Psoas muscle (tissue), 8 donors: ENCODE measurements around the gene RNF157. TPM values are rescaled to one million over a fixed set of nuclear protein-coding genes. Genes with fewer than 3 reads are reported as not detected.
"Not testable (repeated sequence)": the region's sequence is repeated elsewhere in the genome, so short reads cannot be mapped to it uniquely, and the experiment has no call there.

Source experiments
- ATAC-seq, 4 donors: fragments of 200-7000 bp; cut with Tn5 transposase; one replicate each; pipeline ENCODE4 v1.9.1; 2020; ENCODE audit warnings: moderate library complexity in 3 of 4, mild to moderate bottlenecking in 2 of 4
- DNase-seq, 2 donors: peaks; one replicate each; pipeline ENCODE4 v3.0.0-alpha.2; 2020
- H3K27ac ChIP-seq: fragments of 200-600 bp; one replicate; pipeline ENCODE4 v1.8.0; 2022
- H3K27me3 ChIP-seq, 3 donors: fragments of 200-600 bp in 1 of 3; one replicate each; pipeline versions ENCODE4 v1.6.1 to v1.8.0; 2013 to 2022; ENCODE audit warnings: low read length in 2 of 3, mild to moderate bottlenecking in 2 of 3, moderate library complexity in 1 of 3; ENCODE audit not compliant: insufficient read depth in 3 of 3
- H3K36me3 ChIP-seq, 2 donors: fragments of 200-600 bp in 1 of 2; one replicate each; pipeline versions ENCODE4 v1.6.1 to v1.8.0; 2013 to 2022; ENCODE audit warnings: low read depth in 1 of 2, mild to moderate bottlenecking in 1 of 2, moderate library complexity in 1 of 2; ENCODE audit not compliant: insufficient read depth in 1 of 2
- H3K4me1 ChIP-seq: fragments of 200-600 bp; one replicate; pipeline ENCODE4 v1.8.0; 2022
- H3K4me3 ChIP-seq: fragments of 200-600 bp; one replicate; pipeline ENCODE4 v1.8.0; 2022; ENCODE audit warnings: mild to moderate bottlenecking
- H3K9me3 ChIP-seq: fragments of 200-600 bp; one replicate; pipeline ENCODE4 v1.8.0; 2022
- CTCF ChIP-seq: fragments of 200-600 bp; IDR thresholded peaks from one replicate; pipeline ENCODE4 v1.8.0; 2022; ENCODE audit warnings: antibody characterized with exemption
- WGBS, 3 donors: extraction: QIAGEN DNeasy Blood & Tissue Kit; methylation state at CpG; one replicate each; pipeline versions ENCODE4 v1.1.6 to v1.1.7; 2013; 5-methylcytosine and 5-hydroxymethylcytosine counted together
- intact Hi-C, 2 donors: fragments of 100-400 bp; cut with DNase I; formaldehyde crosslinking; loops; one replicate each; pipeline versions ENCODE4 v1.11.0 to v1.14.2; 2022
- polyA plus RNA-seq, 3 donors: library from polyadenylated mRNA; stranded (reverse); fragments of 200-250 nt; gene quantifications; one replicate each; pipeline ENCODE4 v1.2.3, GENCODE V29; 2013
- total RNA-seq, 4 donors: library from RNA; stranded (reverse); fragmentation: NEBNext Ultra II Directional in 2 of 4; extraction: Animal tissue kit (Norgen Biotek cat#: 25700) in 2 of 4; gene quantifications; one replicate each; pipeline versions ENCODE4 v1.2.1 to v1.2.4, GENCODE V29; 2021 to 2023
- donor health status: healthy with polysubstance abuse.
- donor health status: DM: no; HTN: no; CAD: no; lungs with moderate emphysema.
- donor health status: Bipolar disorder and iron deficiency.
- donor health status: healthy.
- donor health status: DM: yes; HTN: yes; CAD: no.
- donor health status: DM: no; HTN: no; CAD: no.
- donor health status: DM: no; HTN: no; CAD: no.
- donor health status: DM: yes; HTN: yes; CAD: no.

The RNF157 gene
- total and polyA plus RNA-seq, 7 donors, result 14.9 to 90.1 (median 69.3) TPM

GRCh38 chr17:76253841-76254240, 13.5 kb upstream of the RNF157 start:
- intact Hi-C loops, result no loop called here
- TF ChIP-seq CTCF, result no peak
- no peaks in the 10 kb centered on the region for H3K36me3 ChIP-seq
- no peaks in the 10 kb centered on the region for H3K27me3 ChIP-seq
- 54 to 74% (median 59%) methylated on average over 7 of the region's 7 CpGs for WGBS, 3 donors
- H3K9me3 ChIP-seq, result no peaks in the 10 kb centered on the region
- DNase-seq (no peak), ATAC-seq (no peak)
- no peak overlapping the region for H3K4me3 ChIP-seq
- peaks cover 40% of the 10 kb centered on the region for H3K4me1 ChIP-seq
- peak overlapping the region; percentile 87 for H3K27ac ChIP-seq

- Histone ChIP-seq H3K4me1 (peaks cover 46% of the 10 kb centered on the region), H3K27ac (peak overlapping the region; percentile 87)
- H3K4me3 ChIP-seq, H3K9me3 ChIP-seq, H3K27me3 ChIP-seq, intact Hi-C loops, H3K36me3 ChIP-seq: not testable (repeated sequence)
- peak; percentile 5 to 60 (median 51) for ATAC-seq
- 61 to 79% (median 62%) methylated on average over 23 of the region's 23 CpGs for WGBS, 3 donors
- DNase-seq, result peak; percentile 37 to 54
Measured at GRCh38 chr17:76252967-76253766, 12.9 kb upstream of the RNF157 start.

- DNase-seq (peak; percentile 88 to 93), ATAC-seq (peak; percentile 90 to 97 (median 92))
- H3K4me1 ChIP-seq, result peaks cover 54% of the 10 kb centered on the region
- intact Hi-C loops, result no loop called here
- H3K36me3 ChIP-seq, result no peaks in the 10 kb centered on the region
- no peak for TF ChIP-seq CTCF
- no peak overlapping the region for H3K4me3 ChIP-seq
- H3K9me3 ChIP-seq, result no peaks in the 10 kb centered on the region
- no peaks in the 10 kb centered on the region for H3K27me3 ChIP-seq
- WGBS, 3 donors, result 31 to 48% (median 40%) methylated on average over 11 of the region's 11 CpGs
- H3K27ac ChIP-seq, result peak overlapping the region; percentile 87
Measured at GRCh38 chr17:76252040-76252954, 12.0 kb upstream of the RNF157 start.

- Histone ChIP-seq H3K27me3 (no peaks in the 10 kb centered on the region), H3K4me3 (no peak overlapping the region), H3K27ac (peak overlapping the region; percentile 87), H3K4me1 (peaks cover 61% of the 10 kb centered on the region), H3K9me3 (no peaks in the 10 kb centered on the region), H3K36me3 (no peaks in the 10 kb centered on the region)
- intact Hi-C loops, result no loop called here
- 57 to 70% (median 58%) methylated on average over 8 of the region's 8 CpGs for WGBS, 3 donors
- peak in 1 of 2 donors; percentile 40 for DNase-seq
- TF ChIP-seq CTCF, result no peak
- peak in 2 of 4 donors; percentile 6 to 19 for ATAC-seq
Measured at GRCh38 chr17:76251478-76252039, 11.3 kb upstream of the RNF157 start.

GRCh38 chr17:76250141-76250540, 9.8 kb upstream of the RNF157 start:
- Histone ChIP-seq H3K27me3 (no peaks in the 10 kb centered on the region), H3K27ac (no peak overlapping the region), H3K36me3 (no peaks in the 10 kb centered on the region), H3K4me1 (peaks cover 69% of the 10 kb centered on the region), H3K9me3 (no peaks in the 10 kb centered on the region), H3K4me3 (no peak overlapping the region)
- WGBS, 3 donors, result 83 to 95% (median 85%) methylated on average over 6 of the region's 6 CpGs
- TF ChIP-seq CTCF, result no peak
- DNase-seq (no peak), ATAC-seq (no peak)
- intact Hi-C loops, result no loop called here
